ENCODE data around the gene GAS2L2.

DNA sequence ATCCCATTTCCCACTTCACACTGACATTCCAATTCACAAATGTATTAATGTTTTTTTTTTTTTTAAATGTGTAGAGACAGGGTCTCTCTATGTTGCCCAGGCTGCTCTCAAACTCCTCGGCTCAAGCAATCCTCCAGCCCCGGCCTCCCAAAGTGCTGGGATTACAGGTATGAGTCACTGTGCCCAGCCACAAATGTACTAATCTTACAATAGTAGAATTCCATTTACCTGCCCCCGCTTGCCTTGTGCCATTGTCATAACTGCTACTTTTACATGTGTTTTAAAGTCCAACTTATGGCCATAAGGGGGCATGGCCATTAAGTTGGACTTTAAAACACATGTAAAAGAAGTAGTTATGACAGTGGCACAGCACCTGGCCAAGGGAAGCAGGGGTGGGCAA is 37.8 kb upstream of the GAS2L2 start:
- no peak for TF ChIP-seq CTCF (IDR thresholded peaks at IDR 0.05)
- TF ChIP-seq POLR2AphosphoS5 (IDR thresholded peaks at IDR 0.05): no peak
- TF ChIP-seq POLR2A (IDR thresholded peaks at IDR 0.05): no peak

Measured in breast epithelium (tissue), 3 donors.